Common myeloid progenitor, CD34-positive (primary cell): ENCODE data around the gene AP1G2.

Experiments
- CTCF ChIA-PET: fragments of 350-600 bp; sonication (Branson Sonifier 250); formaldehyde crosslinking; loops from one replicate; lab custom pipeline; 2021; ENCODE audit warnings: antibody characterized with exemption; lab: Charles Lee
- POLR2A ChIA-PET: fragments of 350-600 bp; sonication (Branson Sonifier 250); formaldehyde crosslinking; loops from one replicate; lab custom pipeline; 2021; ENCODE audit warnings: antibody characterized with exemption; lab: Charles Lee
- DNase-seq, 3 donors: peaks; one replicate each; pipeline versions ENCODE4 v3.0.0 to v3.0.0-alpha.2; 2013
- H3K27ac ChIP-seq, 2 experiments: 1 replicate in 1 of 2; 2 replicates in 1 of 2; pipeline ENCODE4 v1.7.0; 2013; ENCODE audit warnings: inconsistent platforms in 2 of 2, low read length in 2 of 2, mild to moderate bottlenecking in 2 of 2, low read depth in 1 of 2, moderate library complexity in 1 of 2; ENCODE audit not compliant: severe bottlenecking in 2 of 2, insufficient read depth in 1 of 2, poor library complexity in 1 of 2
- H3K27me3 ChIP-seq, 5 experiments: replicated peaks in 2 of 5; 1 replicate in 3 of 5; 2 replicates in 2 of 5; pipeline versions ENCODE4 v1.6.1 to v1.7.0; 2013; ENCODE audit warnings: low read length in 4 of 5, mild to moderate bottlenecking in 2 of 5, moderate library complexity in 2 of 5, inconsistent platforms in 1 of 5; ENCODE audit not compliant: insufficient read depth in 5 of 5, control insufficient read depth in 4 of 5
- H3K36me3 ChIP-seq, 4 experiments: 1 replicate in 2 of 4; 2 replicates in 2 of 4; pipeline versions ENCODE4 v1.6.1 to v1.7.0; 2013; ENCODE audit warnings: low read length in 3 of 4, control low read depth in 1 of 4, mild to moderate bottlenecking in 1 of 4; ENCODE audit not compliant: control insufficient read depth in 4 of 4, insufficient read depth in 4 of 4
- H3K4me1 ChIP-seq, 4 experiments: 1 replicate in 3 of 4; 2 replicates in 1 of 4; pipeline versions ENCODE4 v1.6.1 to v1.7.1; 2013; ENCODE audit warnings: low read length in 3 of 4, mild to moderate bottlenecking in 3 of 4, control low read depth in 1 of 4, inconsistent platforms in 1 of 4, moderate library complexity in 1 of 4; ENCODE audit not compliant: control insufficient read depth in 4 of 4, insufficient read depth in 4 of 4; ENCODE audit errors: control extremely low read depth in 1 of 4
- H3K4me3 ChIP-seq, 7 experiments: 1 replicate in 4 of 7; 2 replicates in 3 of 7; pipeline versions ENCODE4 v1.5.1 to v1.7.0; 2013; ENCODE audit warnings: mild to moderate bottlenecking in 7 of 7, low read length in 6 of 7, moderate library complexity in 6 of 7, inconsistent platforms in 2 of 7, low read depth in 2 of 7, control low read depth in 1 of 7; ENCODE audit not compliant: insufficient read depth in 4 of 7, control insufficient read depth in 1 of 7; ENCODE audit errors: extremely low read depth in 1 of 7
- H3K9me3 ChIP-seq, 5 experiments: 1 replicate in 4 of 5; 2 replicates in 1 of 5; pipeline versions ENCODE4 v1.6.1 to v1.7.1; 2013; ENCODE audit warnings: low read length in 4 of 5, mild to moderate bottlenecking in 2 of 5, inconsistent platforms in 1 of 5, low read depth in 1 of 5, moderate library complexity in 1 of 5; ENCODE audit not compliant: control insufficient read depth in 4 of 5, insufficient read depth in 2 of 5; ENCODE audit errors: control extremely low read depth in 1 of 5
- WGBS: methylation state at CpG from one replicate; pipeline ENCODE4 v1.1.5; 2013; ENCODE audit not compliant: insufficient coverage; 5-methylcytosine and 5-hydroxymethylcytosine counted together

Gene AP1G2

GRCh38 chr14:23548351-23549318 lies 19.0 kb downstream of the AP1G2 start:
- ChIA-PET CTCF (interaction anchor here (1.0 to 4.1 kb wide), 5 partner anchors 9 to 71 kb away, joined by 4 to 23 read pairs (median 12); no protein-coding TSS in a partner anchor), POLR2A (no interaction called here)
- WGBS = 92% methylated on average over 18 of the region's 18 CpGs
- H3K27me3 ChIP-seq = peaks cover 0 to 18% (median 10%) of the 10 kb centered on the region in 5 experiments
- peak in 1 of 3 donors; percentile 17 for DNase-seq
- H3K27ac ChIP-seq = no peak overlapping the region
- peaks cover 0 to 17% (median 11%) of the 10 kb centered on the region in 4 experiments for H3K4me1 ChIP-seq
- no peaks in the 10 kb centered on the region for H3K36me3 ChIP-seq
- no peak overlapping the region for H3K4me3 ChIP-seq
- H3K9me3 ChIP-seq = no peaks in the 10 kb centered on the region

GRCh38 chr14:23547924-23548323 lies 19.7 kb downstream of the AP1G2 start:
- ChIA-PET CTCF (interaction anchor here (2.8 to 4.1 kb wide), 3 partner anchors 11 to 70 kb away, joined by 11 to 23 read pairs (median 15); no protein-coding TSS in a partner anchor), POLR2A (no interaction called here)
- DNase-seq = no peak
- Histone ChIP-seq H3K36me3 (no peaks in the 10 kb centered on the region), H3K4me3 (no peak overlapping the region), H3K4me1 (peaks cover 0 to 17% (median 11%) of the 10 kb centered on the region in 4 experiments), H3K27me3 (peaks cover 0 to 18% (median 10%) of the 10 kb centered on the region in 5 experiments), H3K9me3 (no peaks in the 10 kb centered on the region), H3K27ac (no peak overlapping the region)
- WGBS = 94% methylated on average over 2 of the region's 2 CpGs

- peaks cover 0 to 18% (median 10%) of the 10 kb centered on the region in 5 experiments for H3K27me3 ChIP-seq
- CTCF ChIA-PET = interaction anchor here (1.5 to 4.1 kb wide), 4 partner anchors 9 to 69 kb away, joined by 4 to 23 read pairs (median 10); no protein-coding TSS in a partner anchor
- no peak overlapping the region for H3K27ac ChIP-seq
- 97% methylated on average over 8 of the region's 10 CpGs for WGBS
- H3K9me3 ChIP-seq = no peaks in the 10 kb centered on the region
- POLR2A ChIA-PET = no interaction called here
- no peak overlapping the region for H3K4me3 ChIP-seq
- H3K36me3 ChIP-seq = no peaks in the 10 kb centered on the region
- no peak for DNase-seq
- peaks cover 0 to 13% (median 9%) of the 10 kb centered on the region in 4 experiments for H3K4me1 ChIP-seq
Measured at GRCh38 chr14:23546450-23547035, 21.0 kb downstream of the AP1G2 start.

- CTCF ChIA-PET = interaction anchor here (1.5 to 3.3 kb wide), 3 partner anchors 8 to 63 kb away, joined by 4 to 15 read pairs (median 4); no protein-coding TSS in a partner anchor
- Histone ChIP-seq H3K27me3 (peaks cover 0 to 18% (median 10%) of the 10 kb centered on the region in 5 experiments), H3K27ac (no peak overlapping the region), H3K9me3 (no peaks in the 10 kb centered on the region), H3K4me3 (no peak overlapping the region), H3K36me3 (no peaks in the 10 kb centered on the region), H3K4me1 (peaks cover 0 to 10% (median 5%) of the 10 kb centered on the region in 4 experiments)
- POLR2A ChIA-PET = no interaction called here
- WGBS = 97% methylated on average over 4 of the region's 4 CpGs
- DNase-seq = no peak
Measured at GRCh38 chr14:23545740-23546365, 21.7 kb downstream of the AP1G2 start.

GRCh38 chr14:23544511-23545447 lies 22.8 kb downstream of the AP1G2 start:
- Histone ChIP-seq H3K27ac (no peak overlapping the region), H3K36me3 (no peaks in the 10 kb centered on the region), H3K27me3 (peaks cover 0 to 12% (median 0%) of the 10 kb centered on the region in 5 experiments), H3K4me1 (no peaks in the 10 kb centered on the region), H3K4me3 (no peak overlapping the region), H3K9me3 (no peaks in the 10 kb centered on the region)
- DNase-seq = no peak
- ChIA-PET CTCF (interaction anchor here (1.2 to 6.2 kb wide), 2 partner anchors 14 to 18 kb away, joined by 3 to 44 read pairs; no protein-coding TSS in a partner anchor), POLR2A (no interaction called here)
- 86% methylated on average over 22 of the region's 25 CpGs for whole genome bisulfite sequencing

- Histone ChIP-seq H3K4me3 (no peak overlapping the region), H3K36me3 (no peaks in the 10 kb centered on the region), H3K27me3 (peaks cover 0 to 3% (median 0%) of the 10 kb centered on the region in 5 experiments), H3K9me3 (no peaks in the 10 kb centered on the region), H3K27ac (no peak overlapping the region), H3K4me1 (no peaks in the 10 kb centered on the region)
- ChIA-PET POLR2A (no interaction called here), CTCF (interaction anchor here (0.8 to 7.9 kb wide), 4 partner anchors 13 to 65 kb away, joined by 3 to 134 read pairs (median 70); no protein-coding TSS in a partner anchor)
- WGBS = 98% methylated on average over 4 of the region's 5 CpGs
- no peak for DNase-seq
Measured at GRCh38 chr14:23543403-23543802, 24.2 kb downstream of the AP1G2 start.
